Motor neuron (in vitro differentiated cells): Measurements from ENCODE around the gene WDR1. TPM values are rescaled to one million over a fixed set of nuclear protein-coding genes. Genes with fewer than 3 reads are reported as not detected.

ENCODE experiments used
- ATAC-seq, 8 experiments: fragments of 200-7000 bp; cut with Tn5 transposase; replicated peaks in 6 of 8; 2 replicates each; pipeline ENCODE4 v1.8.0; 2021; ENCODE audit warnings: mild to moderate bottlenecking in 8 of 8, moderate library complexity in 8 of 8
- H3K27ac ChIP-seq, 2 donors: fragments of 250-450 bp; sonication (Bioruptor Pico); 2 replicates each; pipeline ENCODE4 v1.9.0; 2021; ENCODE audit warnings: antibody characterized with exemption in 2 of 2, mild to moderate bottlenecking in 2 of 2, moderate library complexity in 1 of 2
- H3K4me1 ChIP-seq, 2 donors: fragments of 250-450 bp; sonication (Bioruptor Pico); replicated peaks in 1 of 2; 2 replicates each; pipeline ENCODE4 v1.6.1; 2021; ENCODE audit warnings: antibody characterized with exemption in 2 of 2, mild to moderate bottlenecking in 2 of 2, moderate library complexity in 1 of 2
- H3K4me3 ChIP-seq, 5 donors: fragments of 250-450 bp; sonication (Bioruptor Pico); 2 replicates each; pipeline ENCODE4 v1.9.0; 2021; ENCODE audit warnings: antibody characterized with exemption in 5 of 5, mild to moderate bottlenecking in 5 of 5, moderate library complexity in 4 of 5
- WGBS, 10 experiments: fragments of 450-650 bp; shearing (Covaris generic); methylation state at CpG; one replicate each; pipeline ENCODE4 v1.0.0; 2022; 5-methylcytosine and 5-hydroxymethylcytosine counted together
- in situ Hi-C, 9 experiments: fragments of 400-800 bp; cut with MboI; loops; one replicate each; pipeline ENCODE4 v1.15.0; 2021; ENCODE audit warnings: low sequenced_read_pairs in 9 of 9, low pct_unique_long_range_greater_than_20kb in 2 of 9; ENCODE audit not compliant: unreplicated experiment in 9 of 9
- total RNA-seq, 8 experiments: library from RNA; unstranded; fragments of 300-600 nt; gene quantifications; 2 replicates each; pipeline versions ENCODE4 v1.2.3 to v1.2.4, GENCODE V29; 2022

Gene WDR1
- total RNA-seq, 8 experiments from 2014 or later = 28.8 to 164 (median 112) TPM

DNA sequence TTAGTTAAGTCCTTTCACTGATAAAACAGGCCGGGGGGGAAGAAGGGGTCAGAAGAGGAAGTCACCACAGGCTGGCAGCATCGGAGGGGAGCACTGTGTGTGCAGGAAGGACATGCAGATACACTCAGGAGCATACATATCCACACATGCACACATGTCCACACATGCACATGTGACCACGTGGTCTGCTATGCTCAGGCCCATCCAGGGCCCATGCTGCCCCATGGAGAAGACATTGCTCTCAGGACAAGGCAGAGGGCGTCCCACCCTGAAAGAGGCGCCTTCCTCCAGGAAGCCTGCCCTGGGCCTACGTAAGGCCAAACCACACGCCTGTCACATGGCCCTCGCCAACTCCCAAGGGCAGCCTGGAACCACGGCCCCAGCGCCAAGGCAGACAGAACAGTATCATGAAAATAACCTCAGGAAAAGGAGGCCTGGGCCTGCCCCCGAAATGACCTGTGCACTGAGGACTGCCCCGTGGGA, 15.8 kb downstream of the WDR1 start:
- in situ Hi-C loops = no loop called here
- no peak overlapping the region for H3K27ac ChIP-seq
- H3K4me3 ChIP-seq = no peak overlapping the region
- peaks cover 4 to 33% of the 10 kb centered on the region in 2 donors for H3K4me1 ChIP-seq
- WGBS, 10 experiments = 76 to 100% (median 94%) methylated on average over 1 to 4 of the region's 12 CpGs; no CpG with 5 or more reads in 4 of the 10 experiments
- ATAC-seq = no peak

DNA sequence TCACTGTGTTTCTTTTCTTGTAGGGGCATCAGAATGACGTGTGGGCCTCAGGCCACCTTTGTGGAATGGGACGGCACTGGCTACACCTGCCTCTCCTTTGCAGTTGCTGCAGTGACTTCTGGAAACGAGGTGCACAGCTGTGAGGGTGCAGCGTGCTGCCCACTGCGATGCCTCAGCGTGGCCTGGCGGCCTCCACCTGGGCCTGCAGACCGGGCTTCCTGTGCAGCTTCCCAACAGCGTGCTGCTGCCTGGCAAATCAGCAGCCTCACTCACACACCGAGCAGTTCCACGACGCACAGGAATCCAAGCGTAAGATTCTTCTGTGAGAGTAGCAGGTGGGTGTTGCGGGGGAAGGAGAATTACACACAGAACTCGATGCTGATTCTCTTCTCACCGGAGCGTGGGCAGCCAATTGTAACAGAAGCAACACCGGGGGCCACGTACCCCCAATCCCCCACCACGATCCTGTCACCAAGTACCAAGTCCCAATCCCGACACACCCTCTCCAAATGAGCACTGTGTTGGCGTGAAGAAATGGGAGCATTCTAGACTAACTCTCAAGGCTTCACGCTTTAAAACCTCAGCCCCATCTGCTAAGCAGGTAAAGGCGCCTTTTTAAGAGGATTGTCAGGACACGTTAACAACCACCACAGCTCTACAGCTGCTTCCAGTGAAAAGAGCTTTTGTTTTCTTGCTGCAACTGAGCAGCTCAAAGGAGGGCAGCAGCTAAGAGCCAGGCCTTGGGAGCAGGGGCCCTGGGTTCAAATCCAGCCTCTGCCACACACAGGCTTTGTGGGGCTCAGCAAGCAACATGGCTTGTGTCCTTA, 16.9 kb downstream of the WDR1 start:
- in situ Hi-C loops = no loop called here

DNA sequence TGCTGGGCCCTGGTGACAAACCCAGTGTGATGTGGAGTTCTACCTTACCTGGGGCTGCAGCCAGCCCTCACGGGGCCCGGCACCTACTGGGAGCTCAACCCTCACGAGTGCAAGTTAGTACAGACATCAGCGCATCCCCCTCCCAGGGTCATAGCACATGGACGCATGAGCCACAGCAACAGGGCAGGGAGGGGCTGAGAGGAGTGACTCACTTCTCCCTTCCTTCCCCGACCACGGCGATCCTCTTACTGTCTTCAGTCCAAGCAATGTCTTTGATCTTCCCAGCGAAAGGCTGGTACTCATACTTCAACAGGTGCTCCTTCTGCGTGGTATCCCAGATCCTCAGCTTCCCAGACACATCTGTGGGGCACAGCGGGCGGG, 17.8 kb downstream of the WDR1 start:
- in situ Hi-C loops = no loop called here
- no peak overlapping the region for H3K27ac ChIP-seq
- peak in 3 of 8 experiments; percentile 0 to 24 (median 0) for ATAC-seq
- H3K4me1 ChIP-seq = peaks cover 4 to 18% of the 10 kb centered on the region in 2 donors
- 80% methylated on average over 1 of the region's 12 CpGs; no CpG with 5 or more reads in 9 of the 10 experiments for WGBS, 10 experiments
- H3K4me3 ChIP-seq = no peak overlapping the region

More for the DNA sequence above, 16.9 kb downstream of the WDR1 start:
- peaks cover 4 to 27% of the 10 kb centered on the region in 2 donors for H3K4me1 ChIP-seq
- no peak overlapping the region for H3K27ac ChIP-seq
- H3K4me3 ChIP-seq = no peak overlapping the region
- peak in 1 of 8 experiments; percentile 17 for ATAC-seq
- 68 to 97% (median 84%) methylated on average over 4 to 12 of the region's 25 CpGs; no CpG with 5 or more reads in 4 of the 10 experiments for WGBS, 10 experiments

DNA sequence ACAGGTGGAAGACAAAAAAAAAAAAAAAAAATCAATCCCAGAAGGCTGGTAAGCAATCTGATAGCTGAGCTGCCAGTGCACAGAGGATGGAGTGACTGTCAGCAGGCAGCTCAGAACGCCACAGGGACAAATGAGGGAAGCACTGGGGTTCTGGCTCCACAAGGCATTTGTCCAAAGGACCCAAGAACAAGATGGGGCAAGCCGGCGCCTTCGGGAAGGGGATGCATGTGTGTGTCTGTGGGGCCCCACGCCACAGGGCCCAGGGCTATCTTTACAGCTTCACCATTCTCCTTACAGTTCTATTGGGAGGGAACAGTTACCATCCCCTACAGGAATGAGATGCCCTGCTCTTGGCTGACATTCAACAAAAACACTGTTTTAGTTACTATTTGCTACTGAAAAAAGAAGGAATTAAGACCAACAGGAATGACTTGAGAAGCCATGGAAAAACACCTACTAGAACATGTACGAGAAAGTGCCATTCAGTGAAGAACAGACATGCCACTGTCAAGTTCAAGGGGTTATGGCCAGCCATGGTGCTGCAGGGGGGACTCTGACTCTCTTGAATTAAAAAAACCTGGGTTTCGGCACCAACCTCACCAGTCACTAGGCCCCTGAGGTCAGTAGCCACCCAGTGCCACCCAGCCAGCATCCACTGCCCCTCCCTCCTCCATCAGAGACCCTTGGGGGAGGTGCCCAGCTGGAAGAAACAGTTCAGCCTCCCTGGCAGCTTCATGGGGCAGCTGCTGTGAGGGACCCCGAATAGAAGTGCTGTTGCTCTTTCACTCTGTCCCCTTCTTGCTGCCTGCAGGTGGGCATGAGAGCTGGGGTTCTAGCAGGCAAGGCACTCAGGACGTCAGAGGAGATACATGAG, 18.5 kb downstream of the WDR1 start:
- no peak for ATAC-seq
- in situ Hi-C loops = no loop called here
- Histone ChIP-seq H3K27ac (no peak overlapping the region), H3K4me3 (no peak overlapping the region), H3K4me1 (peaks cover 4 to 13% of the 10 kb centered on the region in 2 donors)
- WGBS, 10 experiments = 50 to 100% (median 83%) methylated on average over 1 to 6 of the region's 9 CpGs; no CpG with 5 or more reads in 1 of the 10 experiments

DNA sequence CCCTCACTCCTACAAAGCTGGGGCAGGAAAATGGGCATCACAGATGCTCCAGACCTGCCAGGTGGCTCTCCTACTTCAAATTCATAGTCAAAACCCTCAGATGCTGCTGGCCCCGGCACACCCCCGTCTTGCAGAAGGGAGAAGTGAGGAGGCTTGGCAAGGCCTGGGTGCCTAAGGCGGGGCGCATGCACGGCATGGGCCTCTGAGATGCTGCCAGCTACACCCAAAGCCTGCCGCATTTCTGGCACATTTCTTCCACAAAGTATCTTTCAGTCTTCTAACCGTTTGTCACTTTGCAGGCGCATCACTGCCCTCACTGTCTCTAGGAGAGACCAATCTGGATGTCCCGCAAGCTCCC, 19.6 kb downstream of the WDR1 start:
- Histone ChIP-seq H3K27ac (no peak overlapping the region), H3K4me1 (peaks cover 0 to under 1% of the 10 kb centered on the region in 2 donors), H3K4me3 (no peak overlapping the region)
- ATAC-seq = peak in 4 of 8 experiments; percentile 1 to 8 (median 3)
- WGBS, 10 experiments = 26 to 100% (median 100%) methylated on average over 1 to 4 of the region's 9 CpGs; no CpG with 5 or more reads in 5 of the 10 experiments
- in situ Hi-C loops = no loop called here

DNA sequence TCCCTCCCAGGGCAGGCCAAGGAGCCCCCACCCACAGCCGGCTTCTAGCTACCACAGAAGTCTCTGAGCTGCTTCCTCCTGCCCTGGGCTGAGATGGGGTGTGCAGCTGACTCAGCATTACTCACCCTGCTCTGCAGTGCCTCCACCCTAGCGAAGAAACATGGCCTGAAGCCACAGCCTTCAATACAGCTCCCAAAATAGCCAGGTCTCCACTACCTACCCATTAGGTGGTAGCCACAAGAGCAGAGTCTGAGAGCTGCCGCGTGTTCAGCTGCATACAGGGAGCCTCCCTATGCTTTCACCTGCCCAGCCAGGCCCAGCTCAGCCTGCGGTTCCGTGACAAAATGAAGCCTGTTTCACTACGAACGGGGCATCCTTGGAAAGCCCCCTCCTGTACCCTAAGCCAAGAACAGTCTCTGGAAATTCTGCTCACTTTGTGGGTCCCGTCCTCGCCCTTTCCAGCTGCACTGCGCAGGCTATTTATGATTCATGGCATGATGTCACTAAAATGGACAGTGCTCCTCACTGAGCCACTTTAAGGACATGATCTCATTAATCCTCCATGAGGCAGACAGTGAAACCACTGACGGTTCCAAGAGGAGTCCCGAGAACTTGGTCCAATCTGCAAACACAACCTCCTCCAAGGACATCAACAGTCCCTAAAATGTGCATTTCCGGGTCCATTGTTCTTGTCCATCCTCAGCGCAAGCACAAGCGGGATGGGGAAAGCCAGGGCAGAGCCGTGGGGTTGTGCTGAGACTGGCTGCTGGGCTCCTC, 20.2 kb downstream of the WDR1 start:
- Histone ChIP-seq H3K4me1 (no peaks in the 10 kb centered on the region), H3K27ac (no peak overlapping the region), H3K4me3 (no peak overlapping the region)
- in situ Hi-C loops = no loop called here
- WGBS, 10 experiments = 0 to 100% (median 77%) methylated on average over 2 to 9 of the region's 17 CpGs
- ATAC-seq = peak; percentile 47 to 88 (median 80)

DNA sequence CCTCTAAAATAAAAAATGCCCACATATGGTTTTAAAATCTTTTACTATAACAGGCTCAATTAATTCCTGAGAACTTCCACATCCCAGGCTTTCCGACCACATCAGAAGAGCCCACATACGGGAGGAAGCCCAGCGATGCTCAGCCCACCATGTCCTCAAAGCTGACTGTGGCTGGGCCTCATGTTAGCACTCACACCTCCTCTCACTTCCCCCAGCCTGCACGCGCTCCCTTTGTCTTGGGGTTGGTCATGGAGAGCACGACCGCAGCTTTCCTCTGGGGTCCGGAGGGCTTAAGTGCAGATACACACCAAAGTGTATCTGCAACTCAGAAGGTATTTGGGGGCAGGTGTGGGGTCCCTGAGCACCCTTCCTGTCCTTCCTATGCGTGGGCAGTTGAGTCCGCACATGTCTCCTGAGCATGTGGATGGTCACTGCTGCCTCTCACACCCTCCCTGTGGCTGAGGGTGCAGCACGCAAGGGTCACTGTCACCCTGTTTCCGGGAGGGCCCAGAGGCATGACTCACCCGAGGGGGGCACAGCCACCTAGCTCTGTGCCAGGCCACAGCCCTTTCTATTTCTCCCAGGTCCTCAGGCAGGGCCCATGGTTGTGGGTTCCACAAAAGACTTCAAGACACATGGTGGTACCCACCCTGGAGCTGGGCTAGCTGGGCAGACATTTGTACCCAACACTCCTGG, 21.2 kb downstream of the WDR1 start:
- Histone ChIP-seq H3K4me3 (no peak overlapping the region), H3K27ac (no peak overlapping the region), H3K4me1 (no peaks in the 10 kb centered on the region)
- in situ Hi-C loops = no loop called here
- WGBS, 10 experiments = 0 to 100% (median 94%) methylated on average over 1 to 7 of the region's 13 CpGs; no CpG with 5 or more reads in 4 of the 10 experiments
- peak in 3 of 8 experiments; percentile 1 to 2 (median 1) for ATAC-seq

DNA sequence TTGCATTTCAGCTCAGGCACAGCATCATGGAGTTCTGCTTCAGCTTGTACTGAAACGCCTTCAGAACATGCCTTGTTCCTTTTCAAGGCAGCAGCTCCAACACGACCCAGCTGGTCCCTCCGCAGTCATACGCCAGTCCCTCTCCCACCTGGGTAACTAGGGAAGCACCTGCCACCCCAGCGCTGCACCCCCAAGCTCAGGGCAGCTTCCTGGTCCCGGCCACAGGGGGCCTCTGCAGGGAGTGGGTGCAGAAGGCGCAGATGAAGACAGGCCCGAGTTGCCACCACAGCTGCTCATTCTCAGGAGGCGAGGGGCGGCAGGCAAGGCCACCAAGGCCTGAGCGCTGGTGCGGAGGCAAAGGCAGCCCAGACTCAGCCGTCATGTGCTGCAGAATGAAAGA, 21.8 kb downstream of the WDR1 start:
- Histone ChIP-seq H3K4me1 (no peaks in the 10 kb centered on the region), H3K4me3 (no peak overlapping the region), H3K27ac (no peak overlapping the region)
- 81 to 100% (median 95%) methylated on average over 1 to 10 of the region's 13 CpGs; no CpG with 5 or more reads in 4 of the 10 experiments for WGBS, 10 experiments
- no peak for ATAC-seq
- in situ Hi-C loops = no loop called here

DNA sequence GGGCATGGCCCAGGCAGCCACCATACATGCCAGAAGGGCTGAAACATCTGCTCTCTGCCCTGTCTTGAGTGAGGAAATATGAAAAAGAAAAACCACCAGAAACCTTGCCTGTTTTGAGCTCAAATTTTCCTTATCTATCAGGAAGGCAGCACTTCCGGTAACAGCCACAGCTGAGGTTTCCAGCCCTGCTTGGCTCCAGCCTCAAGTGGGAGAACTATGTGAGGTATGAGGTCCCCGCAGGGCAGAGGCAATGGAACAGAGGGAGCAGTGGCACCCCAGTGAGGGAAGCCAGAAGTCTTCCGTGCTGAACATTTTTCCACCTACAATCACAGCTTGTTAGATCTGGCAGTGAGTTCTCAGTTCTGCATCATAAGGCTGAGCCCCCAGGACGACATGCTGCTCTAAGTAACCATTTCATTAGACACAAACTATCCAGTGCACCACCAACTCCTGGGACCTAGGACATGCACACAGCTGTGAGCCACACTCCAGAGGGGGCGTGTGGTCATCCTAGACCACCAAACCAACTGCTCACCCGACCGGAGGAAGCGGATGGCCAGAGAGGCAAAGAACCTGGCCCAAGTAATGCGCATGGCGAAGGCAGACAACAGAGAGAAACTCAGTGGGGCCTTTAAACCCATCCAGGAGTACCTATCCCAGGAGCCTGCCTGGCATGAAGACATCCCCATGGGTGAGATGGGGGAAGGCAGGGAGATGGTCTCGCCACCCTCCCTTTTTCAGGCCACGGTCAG, 22.6 kb downstream of the WDR1 start:
- 60 to 100% (median 100%) methylated on average over 1 to 4 of the region's 12 CpGs; no CpG with 5 or more reads in 3 of the 10 experiments for WGBS, 10 experiments
- Histone ChIP-seq H3K4me3 (no peak overlapping the region), H3K27ac (no peak overlapping the region), H3K4me1 (no peaks in the 10 kb centered on the region)
- in situ Hi-C loops = no loop called here
- ATAC-seq = no peak

DNA sequence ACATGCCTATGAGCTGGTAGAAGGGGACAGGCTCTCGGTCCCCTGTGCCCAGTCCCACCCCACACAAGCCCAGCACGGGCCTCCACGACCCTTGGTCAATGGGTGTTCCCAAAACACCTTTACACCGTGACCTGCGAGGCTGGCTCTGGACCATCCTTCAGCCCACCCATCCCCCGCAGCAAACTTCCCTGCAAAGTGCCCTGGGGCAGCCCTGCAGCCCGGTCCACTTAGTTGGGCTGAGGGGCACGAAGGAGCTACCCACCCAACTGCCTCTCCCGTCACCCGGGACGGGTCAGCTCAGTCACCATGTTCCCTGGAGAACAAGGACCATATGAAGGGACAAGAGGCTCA, 23.4 kb downstream of the WDR1 start:
- H3K4me3 ChIP-seq = no peak overlapping the region
- H3K4me1 ChIP-seq = no peaks in the 10 kb centered on the region
- H3K27ac ChIP-seq = no peak overlapping the region
- in situ Hi-C loops = no loop called here
- no peak for ATAC-seq
- 90 to 100% (median 100%) methylated on average over 1 to 4 of the region's 11 CpGs; no CpG with 5 or more reads in 7 of the 10 experiments for WGBS, 10 experiments

DNA sequence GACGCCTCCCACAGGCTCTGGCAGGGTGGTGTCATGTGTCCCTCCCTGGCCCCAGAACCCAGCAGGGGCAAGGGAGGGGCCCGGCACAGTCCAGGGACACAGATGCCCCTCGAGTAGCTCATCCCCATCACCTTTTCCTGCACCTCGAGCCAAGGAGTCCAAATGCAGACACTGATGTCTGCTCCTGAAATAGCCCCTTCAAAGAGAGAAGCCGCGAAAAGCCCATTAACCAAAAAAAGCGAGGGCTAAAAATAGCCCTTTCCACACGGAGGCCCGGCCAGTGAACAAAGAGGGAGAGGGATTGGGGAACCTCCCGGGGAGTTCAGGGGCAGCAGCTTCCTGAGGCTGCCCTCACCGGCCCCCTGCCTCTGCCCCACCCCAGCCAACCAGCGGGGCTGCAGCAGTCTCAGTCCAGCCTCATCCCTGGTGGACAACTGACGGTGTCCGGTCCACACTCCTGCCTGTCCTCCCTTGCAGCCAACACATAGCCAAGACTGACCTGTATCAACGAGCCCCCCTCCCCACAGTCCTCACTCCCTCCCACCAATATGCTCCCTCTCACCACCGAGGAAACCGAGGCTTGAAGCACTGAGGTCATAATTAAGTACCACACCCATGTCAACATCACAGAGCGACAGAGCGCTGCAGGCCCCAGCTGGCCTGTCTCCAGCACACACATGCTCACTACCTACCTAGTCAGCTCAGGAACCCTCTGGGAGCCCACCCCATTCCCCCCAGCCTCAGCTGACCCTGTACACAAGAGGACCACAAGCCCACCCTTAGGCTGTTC, 23.9 kb downstream of the WDR1 start:
- Histone ChIP-seq H3K27ac (no peak overlapping the region), H3K4me3 (no peak overlapping the region), H3K4me1 (no peaks in the 10 kb centered on the region)
- ATAC-seq = peak in 4 of 8 experiments; percentile 6 to 34 (median 23)
- WGBS, 10 experiments = 69 to 100% (median 75%) methylated on average over 1 to 12 of the region's 19 CpGs; no CpG with 5 or more reads in 6 of the 10 experiments
- in situ Hi-C loops = no loop called here
